ENCODE measurements around the gene SPIN1. TPM values are rescaled to one million over a fixed set of nuclear protein-coding genes. Genes with fewer than 3 reads are reported as not detected.

SPIN1 gene
- total RNA-seq, 2 donors from 2014 or later: 76.4 to 78.2 TPM

DNA sequence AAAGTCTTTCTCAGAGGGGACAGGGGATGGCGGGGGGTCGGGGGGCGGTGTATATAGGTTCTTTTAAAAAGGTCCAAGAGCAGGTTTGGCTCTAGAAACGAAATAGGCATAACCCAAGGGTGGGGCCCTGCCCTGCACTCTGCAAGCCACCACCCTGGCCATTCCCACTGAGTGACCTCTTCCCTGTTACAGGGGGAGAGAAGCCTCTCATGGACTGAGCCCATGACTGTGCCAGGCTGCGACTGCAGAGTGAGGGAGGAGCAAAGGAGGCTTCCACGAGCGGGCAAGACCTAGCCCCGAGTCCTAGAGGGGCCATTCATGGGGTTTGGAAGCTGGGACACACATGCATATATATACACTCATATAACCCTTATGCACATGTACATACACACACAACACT is 136.7 kb downstream of the SPIN1 start:
- DNase-seq (ENCODE audit: low spot score): peak; percentile 50
- intact Hi-C loops (cut with DNase I): no loop called here

DNA sequence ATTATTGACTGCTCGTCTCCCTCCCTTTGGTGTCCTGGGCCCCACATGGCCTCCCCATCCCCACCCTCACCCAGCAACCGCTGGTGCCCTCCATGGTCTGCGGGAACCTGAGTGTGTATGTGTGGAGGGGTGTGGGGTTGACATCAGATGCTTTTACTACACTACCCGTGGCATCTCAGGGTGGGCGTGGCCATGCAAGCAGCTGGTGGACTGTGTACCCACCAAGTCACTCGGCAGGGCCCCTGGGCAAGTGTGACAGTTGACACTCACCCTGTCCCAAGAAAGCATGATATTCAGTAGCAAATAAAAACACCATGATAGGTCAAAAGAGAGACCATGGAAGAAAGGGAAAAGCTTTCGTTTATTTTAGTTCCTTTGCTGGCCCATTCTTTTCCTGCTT is 139.4 kb downstream of the SPIN1 start:
- DNase-seq (ENCODE audit: low spot score): no peak
- intact Hi-C loops (cut with DNase I): no loop called here

Other genes starting within 250 kb of the SPIN1 start
- gene SPATA31C2, start 250.0 kb upstream of the SPIN1 start, total RNA-seq: not detected
- gene NXNL2, start 146.7 kb downstream of the SPIN1 start, total RNA-seq: under 1 TPM in 1 of 2 donors, not detected in 1; 1.00 TPM